ENCODE data around the gene PRKAR1B. TPM values are rescaled to one million over a fixed set of nuclear protein-coding genes. Genes with fewer than 3 reads are reported as not detected.
"Not testable (repeated sequence)": the region's sequence is repeated elsewhere in the genome, so short reads cannot be mapped to it uniquely, and the experiment has no call there.

The PRKAR1B gene
- total and polyA plus RNA-seq, 7 donors, result 9.5 to 26.6 (median 11.4) TPM

DNA sequence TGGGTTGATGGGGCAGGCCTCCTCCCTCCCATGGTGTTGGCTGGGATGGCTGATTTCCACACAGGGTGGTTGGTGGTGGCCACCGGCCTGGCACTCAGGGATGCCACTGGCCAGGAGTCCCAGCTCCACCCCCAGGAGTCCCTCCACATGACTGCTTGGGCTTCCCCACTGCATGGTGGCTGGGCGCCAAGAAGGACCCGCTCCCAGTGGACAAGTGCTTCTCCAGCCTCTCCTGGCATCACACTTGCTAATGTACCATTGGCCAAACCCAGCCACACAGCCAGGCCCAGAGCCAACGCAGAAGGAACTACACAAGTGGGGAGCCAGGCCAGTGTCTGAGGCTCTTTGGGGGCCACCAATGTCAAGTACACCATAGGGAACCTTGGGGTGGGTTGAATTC lies 74.2 kb downstream of the PRKAR1B start:
- Histone ChIP-seq H3K9me3 (no peaks in the 10 kb centered on the region), H3K4me1 (peaks cover 0 to 10% (median 7%) of the 10 kb centered on the region in 4 donors), H3K27me3 (no peaks in the 10 kb centered on the region), H3K36me3 (no peaks in the 10 kb centered on the region), H3K27ac (no peak overlapping the region), H3K4me3 (no peak overlapping the region)
- DNase-seq, result no peak
- intact Hi-C loops (cut with DNase I), result no loop called here
- TF ChIP-seq, protein P1, sequence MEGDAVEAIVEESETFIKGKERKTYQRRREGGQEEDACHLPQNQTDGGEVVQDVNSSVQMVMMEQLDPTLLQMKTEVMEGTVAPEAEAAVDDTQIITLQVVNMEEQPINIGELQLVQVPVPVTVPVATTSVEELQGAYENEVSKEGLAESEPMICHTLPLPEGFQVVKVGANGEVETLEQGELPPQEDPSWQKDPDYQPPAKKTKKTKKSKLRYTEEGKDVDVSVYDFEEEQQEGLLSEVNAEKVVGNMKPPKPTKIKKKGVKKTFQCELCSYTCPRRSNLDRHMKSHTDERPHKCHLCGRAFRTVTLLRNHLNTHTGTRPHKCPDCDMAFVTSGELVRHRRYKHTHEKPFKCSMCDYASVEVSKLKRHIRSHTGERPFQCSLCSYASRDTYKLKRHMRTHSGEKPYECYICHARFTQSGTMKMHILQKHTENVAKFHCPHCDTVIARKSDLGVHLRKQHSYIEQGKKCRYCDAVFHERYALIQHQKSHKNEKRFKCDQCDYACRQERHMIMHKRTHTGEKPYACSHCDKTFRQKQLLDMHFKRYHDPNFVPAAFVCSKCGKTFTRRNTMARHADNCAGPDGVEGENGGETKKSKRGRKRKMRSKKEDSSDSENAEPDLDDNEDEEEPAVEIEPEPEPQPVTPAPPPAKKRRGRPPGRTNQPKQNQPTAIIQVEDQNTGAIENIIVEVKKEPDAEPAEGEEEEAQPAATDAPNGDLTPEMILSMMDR (IDR thresholded peaks at IDR 0.05), result no peak
- TF ChIP-seq EP300 (IDR thresholded peaks at IDR 0.05) (no peak), POLR2AphosphoS5 (IDR thresholded peaks at IDR 0.05) (no peak), POLR2A (IDR thresholded peaks at IDR 0.05) (no peak)
- WGBS, 2 donors, result 97% methylated on average over 4 of the region's 4 CpGs

DNA sequence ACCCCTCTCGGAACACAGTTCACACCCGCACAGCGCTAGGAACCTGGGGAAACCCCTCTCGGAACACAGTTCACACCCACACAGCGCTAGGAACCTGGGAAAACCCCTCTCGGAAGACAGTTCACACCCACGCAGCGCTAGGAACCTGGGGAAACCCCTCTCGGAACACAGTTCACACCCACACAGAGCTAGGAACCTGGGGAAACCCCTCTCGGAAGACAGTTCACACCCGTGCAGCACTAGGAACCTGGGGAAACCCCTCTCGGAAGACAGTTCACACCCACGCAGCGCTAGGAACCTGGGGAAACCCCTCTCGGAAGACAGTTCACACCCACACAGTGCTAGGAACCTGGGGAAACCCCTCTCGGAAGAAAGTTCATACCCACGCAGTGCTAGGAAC lies 74.9 kb downstream of the PRKAR1B start:
- DNase-seq; H3K36me3 ChIP-seq; H3K27me3 ChIP-seq; H3K9me3 ChIP-seq; intact Hi-C loops (cut with DNase I); H3K27ac ChIP-seq; H3K4me3 ChIP-seq; H3K4me1 ChIP-seq: not testable (repeated sequence)
- 95% methylated on average over 17 of the region's 17 CpGs for WGBS, 2 donors

DNA sequence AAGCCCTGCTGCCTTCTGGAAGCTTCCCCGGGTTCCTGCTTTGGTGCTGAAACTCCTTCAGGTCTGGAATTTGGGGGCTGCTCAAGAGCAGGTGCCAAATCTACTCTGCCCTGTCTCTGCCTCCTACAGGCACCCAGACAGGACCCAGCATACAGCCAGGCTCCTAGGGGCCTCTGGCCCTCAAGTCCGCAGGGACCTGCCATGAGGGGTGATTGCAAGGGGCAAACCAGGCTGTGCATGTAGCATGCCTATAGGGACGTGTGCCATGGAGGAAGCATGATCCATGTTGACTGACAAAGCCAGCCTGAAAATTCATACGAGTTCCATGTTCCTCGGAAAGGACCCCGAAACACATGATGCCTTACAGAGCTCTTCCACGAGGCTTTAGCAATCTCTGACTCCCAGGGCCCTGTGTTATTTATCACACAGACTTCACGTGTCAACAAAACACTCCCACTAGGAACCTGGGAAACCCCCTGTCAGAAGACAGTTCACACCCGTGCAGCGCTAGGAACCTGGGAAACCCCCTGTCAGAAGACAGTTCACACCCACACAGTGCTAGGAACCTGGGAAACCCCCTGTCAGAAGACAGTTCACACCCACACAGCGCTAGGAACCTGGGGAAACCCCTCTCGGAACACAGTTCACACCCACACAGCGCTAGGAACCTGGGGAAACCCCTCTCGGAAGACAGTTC lies 75.9 kb downstream of the PRKAR1B start:
- DNase-seq, result no peak
- H3K9me3 ChIP-seq, result no peaks in the 10 kb centered on the region
- WGBS, 2 donors, result 87 to 91% methylated on average over 14 of the region's 14 CpGs
- no peaks in the 10 kb centered on the region for H3K27me3 ChIP-seq
- H3K36me3 ChIP-seq, result no peaks in the 10 kb centered on the region
- H3K27ac ChIP-seq, result no peak overlapping the region
- intact Hi-C loops (cut with DNase I), result no loop called here
- H3K4me3 ChIP-seq, result no peak overlapping the region
- no peaks in the 10 kb centered on the region for H3K4me1 ChIP-seq
- TF ChIP-seq EP300 (IDR thresholded peaks at IDR 0.05) (no peak), POLR2A (IDR thresholded peaks at IDR 0.05) (no peak), POLR2AphosphoS5 (IDR thresholded peaks at IDR 0.05) (no peak)
- TF ChIP-seq, protein P1 (IDR thresholded peaks at IDR 0.05), result no peak

DNA sequence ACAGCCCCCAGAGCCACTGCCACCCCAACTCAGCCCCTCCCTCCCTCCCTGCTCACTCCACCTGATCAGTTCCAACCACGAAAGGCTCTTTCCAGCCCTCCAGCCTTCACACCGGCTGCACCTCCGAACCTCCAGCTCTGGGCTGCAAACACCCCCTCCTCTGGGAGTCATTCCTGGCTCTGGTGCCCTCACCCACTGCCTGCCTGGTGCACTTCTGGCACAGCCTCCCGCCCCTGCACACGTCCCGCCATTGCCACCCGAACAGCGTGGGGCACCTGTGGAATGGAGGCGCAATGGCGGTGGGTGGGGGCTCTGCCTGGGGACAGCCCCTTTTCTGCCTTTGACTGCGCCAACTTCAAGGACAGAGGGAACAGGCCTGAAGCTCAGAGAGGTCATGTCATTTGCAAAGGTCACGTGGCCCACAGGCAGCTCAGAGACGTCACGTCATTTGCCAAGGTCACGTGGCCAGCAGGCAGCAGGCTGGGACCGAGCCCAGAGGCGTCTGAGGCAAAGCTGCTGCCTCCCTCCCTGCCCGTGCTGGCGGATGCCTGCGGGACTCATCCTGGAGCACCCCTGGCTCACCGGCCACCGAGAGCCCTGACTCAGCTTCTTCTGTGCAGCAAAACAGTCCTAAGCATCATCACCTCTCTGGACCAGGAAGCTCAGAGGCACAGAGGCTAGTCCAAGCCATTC lies 76.6 kb downstream of the PRKAR1B start:
- no peak for TF ChIP-seq POLR2A (IDR thresholded peaks at IDR 0.05)
- TF ChIP-seq EP300 (IDR thresholded peaks at IDR 0.05), result no peak
- TF ChIP-seq, protein P1 (IDR thresholded peaks at IDR 0.05), result no peak
- TF ChIP-seq POLR2AphosphoS5 (IDR thresholded peaks at IDR 0.05), result no peak
- DNase-seq, result no peak
- Histone ChIP-seq H3K36me3 (no peaks in the 10 kb centered on the region), H3K9me3 (no peaks in the 10 kb centered on the region), H3K4me3 (no peak overlapping the region), H3K4me1 (no peaks in the 10 kb centered on the region), H3K27ac (no peak overlapping the region), H3K27me3 (no peaks in the 10 kb centered on the region)
- 93 to 95% methylated on average over 22 of the region's 22 CpGs for WGBS, 2 donors
- intact Hi-C loops (cut with DNase I), result no loop called here

DNA sequence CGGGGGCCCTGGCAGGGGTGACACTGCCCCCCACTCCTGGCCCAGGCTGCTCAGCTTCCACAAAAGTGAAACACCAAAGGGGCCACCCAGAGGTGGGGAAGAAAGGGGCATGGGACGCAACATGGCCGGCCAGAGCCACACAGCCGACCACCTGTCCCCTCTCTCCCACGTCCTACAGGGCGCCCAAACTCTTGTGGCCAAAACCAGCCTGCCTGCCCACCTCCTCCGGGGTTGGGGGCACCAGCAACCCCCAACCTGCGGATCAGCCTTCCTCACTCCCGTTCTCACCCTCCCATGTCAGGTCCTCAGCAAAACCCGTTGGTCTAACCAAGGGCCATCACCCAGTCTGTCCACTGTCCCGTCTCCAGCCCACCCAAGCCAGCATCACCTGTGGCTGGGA lies 80.1 kb downstream of the PRKAR1B start:
- peaks cover 0 to 5% (median 1%) of the 10 kb centered on the region in 4 donors for H3K9me3 ChIP-seq
- no peaks in the 10 kb centered on the region for H3K36me3 ChIP-seq
- no peaks in the 10 kb centered on the region for H3K4me1 ChIP-seq
- no peak for TF ChIP-seq EP300 (IDR thresholded peaks at IDR 0.05)
- TF ChIP-seq POLR2AphosphoS5 (IDR thresholded peaks at IDR 0.05), result no peak
- TF ChIP-seq POLR2A (IDR thresholded peaks at IDR 0.05), result no peak
- TF ChIP-seq, protein P1 (IDR thresholded peaks at IDR 0.05), result no peak
- intact Hi-C loops (cut with DNase I), result no loop called here
- no peaks in the 10 kb centered on the region for H3K27me3 ChIP-seq
- 97 to 98% methylated on average over 11 of the region's 11 CpGs for WGBS, 2 donors
- H3K27ac ChIP-seq, result no peak overlapping the region
- no peak overlapping the region for H3K4me3 ChIP-seq
- no peak for DNase-seq

Data from sigmoid colon (tissue), 7 donors.